Motor neuron (in vitro differentiated cells): ENCODE results near the gene VAV3. TPM values are rescaled to one million over a fixed set of nuclear protein-coding genes. Genes with fewer than 3 reads are reported as not detected.

Experiments
- ATAC-seq, 8 experiments: fragments of 200-7000 bp; cut with Tn5 transposase; replicated peaks in 6 of 8; 2 replicates each; pipeline ENCODE4 v1.8.0; 2021; ENCODE audit warnings: mild to moderate bottlenecking in 8 of 8, moderate library complexity in 8 of 8
- H3K27ac ChIP-seq, 2 donors: fragments of 250-450 bp; sonication (Bioruptor Pico); 2 replicates each; pipeline ENCODE4 v1.9.0; 2021; ENCODE audit warnings: antibody characterized with exemption in 2 of 2, mild to moderate bottlenecking in 2 of 2, moderate library complexity in 1 of 2
- H3K4me1 ChIP-seq, 2 donors: fragments of 250-450 bp; sonication (Bioruptor Pico); replicated peaks in 1 of 2; 2 replicates each; pipeline ENCODE4 v1.6.1; 2021; ENCODE audit warnings: antibody characterized with exemption in 2 of 2, mild to moderate bottlenecking in 2 of 2, moderate library complexity in 1 of 2
- H3K4me3 ChIP-seq, 5 donors: fragments of 250-450 bp; sonication (Bioruptor Pico); 2 replicates each; pipeline ENCODE4 v1.9.0; 2021; ENCODE audit warnings: antibody characterized with exemption in 5 of 5, mild to moderate bottlenecking in 5 of 5, moderate library complexity in 4 of 5
- WGBS, 10 experiments: fragments of 450-650 bp; shearing (Covaris generic); methylation state at CpG; one replicate each; pipeline ENCODE4 v1.0.0; 2022; 5-methylcytosine and 5-hydroxymethylcytosine counted together
- in situ Hi-C, 9 experiments: fragments of 400-800 bp; cut with MboI; loops; one replicate each; pipeline ENCODE4 v1.15.0; 2021; ENCODE audit warnings: low sequenced_read_pairs in 9 of 9, low pct_unique_long_range_greater_than_20kb in 2 of 9; ENCODE audit not compliant: unreplicated experiment in 9 of 9
- total RNA-seq, 8 experiments: library from RNA; unstranded; fragments of 300-600 nt; gene quantifications; 2 replicates each; pipeline versions ENCODE4 v1.2.3 to v1.2.4, GENCODE V29; 2022

The VAV3 gene
- total RNA-seq, 8 experiments from 2014 or later = 0.09 to 34.3 (median 10.3) TPM

DNA sequence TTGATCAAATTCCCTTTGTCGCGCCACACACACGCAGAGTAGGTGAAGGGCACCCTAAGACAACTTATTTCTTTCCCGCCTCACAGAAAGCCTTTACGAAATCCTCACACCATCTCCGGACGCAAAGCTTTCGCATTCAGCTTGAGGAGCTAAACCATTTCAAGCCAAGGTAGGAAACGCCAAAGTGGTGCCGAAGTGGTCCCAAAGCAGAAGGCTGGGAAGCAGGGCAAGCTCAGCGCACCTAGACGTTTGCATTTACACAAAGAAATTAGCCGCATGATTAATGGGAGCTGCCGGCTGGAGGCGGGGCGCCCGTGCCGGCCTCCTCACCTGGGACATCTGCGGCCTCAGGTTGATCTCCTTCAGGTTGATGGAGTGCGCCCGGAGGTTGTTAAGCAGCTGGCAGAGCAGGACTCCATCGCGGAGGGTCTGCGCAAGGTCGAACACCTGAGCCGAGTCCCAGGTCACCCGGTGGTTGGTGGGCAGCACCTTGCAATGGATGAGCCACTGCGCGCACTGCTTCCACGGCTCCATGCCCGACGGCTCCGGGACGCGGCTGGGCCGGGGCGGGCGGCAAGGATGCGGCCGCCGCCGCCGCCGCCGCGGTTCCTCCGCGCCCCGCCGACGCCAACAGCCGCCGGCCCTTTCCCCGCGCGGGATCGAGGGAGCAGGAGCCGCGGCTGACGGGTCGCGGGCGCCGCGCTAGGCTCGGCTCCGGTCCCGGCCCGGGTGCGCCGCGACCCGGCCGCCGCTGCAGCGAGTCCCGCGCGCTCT lies 457 bp downstream of the VAV3 start:
- in situ Hi-C loops = loop anchor here in 1 of 9 experiments (25.0 kb wide), 1 partner anchor 177 kb away; no protein-coding TSS in a partner anchor
- peak overlapping the region; percentile 46 to 83 (median 63) for H3K4me3 ChIP-seq
- peak overlapping the region; percentile 31 to 72 for H3K27ac ChIP-seq
- ATAC-seq = peak; percentile 27 to 53 (median 34)
- peaks cover 4 to 19% of the 10 kb centered on the region in 2 donors for H3K4me1 ChIP-seq
- 0 to 7% (median 1%) methylated on average over 1 to 37 of the region's 79 CpGs; no CpG with 5 or more reads in 3 of the 10 experiments for WGBS, 10 experiments

- peak overlapping the region; percentile 46 to 83 (median 63) for H3K4me3 ChIP-seq
- H3K27ac ChIP-seq = peak overlapping the region in 1 of 2 donors; percentile 72
- peaks cover 4 to 19% of the 10 kb centered on the region in 2 donors for H3K4me1 ChIP-seq
Observed at GRCh38 chr1:107963601-107964335, 1.2 kb downstream of the VAV3 start.

DNA sequence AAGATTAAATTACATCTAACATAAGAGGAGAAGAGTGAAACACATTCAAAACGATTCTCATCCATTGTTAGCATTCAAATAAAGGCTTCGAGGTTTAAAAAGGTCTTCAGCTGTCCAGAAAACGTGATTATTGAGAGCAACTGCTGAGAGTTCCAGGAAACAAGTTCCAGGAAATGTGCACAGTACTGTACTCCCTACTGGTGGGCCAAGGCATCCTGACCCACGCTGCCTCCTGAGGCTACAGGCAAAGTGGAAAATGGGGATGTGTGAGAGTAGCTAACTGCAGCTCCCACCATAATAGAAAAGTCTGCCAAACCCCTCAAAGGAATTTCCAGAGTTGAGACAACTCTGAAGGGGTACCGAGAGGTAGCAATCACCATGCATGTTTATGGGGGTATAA lies 2.0 kb downstream of the VAV3 start:
- ATAC-seq = no peak
- Histone ChIP-seq H3K4me3 (peak overlapping the region; percentile 46 to 83 (median 63)), H3K27ac (no peak overlapping the region), H3K4me1 (peaks cover 4 to 19% of the 10 kb centered on the region in 2 donors)
- in situ Hi-C loops = loop anchor here in 1 of 9 experiments (25.0 kb wide), 1 partner anchor 176 kb away; no protein-coding TSS in a partner anchor
- WGBS, 10 experiments = 37 to 83% (median 58%) methylated on average over 2 to 5 of the region's 5 CpGs; no CpG with 5 or more reads in 2 of the 10 experiments

More at GRCh38 chr1:107963601-107964335, 1.2 kb downstream of the VAV3 start:
- in situ Hi-C loops = loop anchor here in 1 of 9 experiments (25.0 kb wide), 1 partner anchor 176 kb away; no protein-coding TSS in a partner anchor
- ATAC-seq = peak in 6 of 8 experiments; percentile 1 to 25 (median 8)
- WGBS, 10 experiments = 0 to 31% (median 10%) methylated on average over 1 to 21 of the region's 21 CpGs

DNA sequence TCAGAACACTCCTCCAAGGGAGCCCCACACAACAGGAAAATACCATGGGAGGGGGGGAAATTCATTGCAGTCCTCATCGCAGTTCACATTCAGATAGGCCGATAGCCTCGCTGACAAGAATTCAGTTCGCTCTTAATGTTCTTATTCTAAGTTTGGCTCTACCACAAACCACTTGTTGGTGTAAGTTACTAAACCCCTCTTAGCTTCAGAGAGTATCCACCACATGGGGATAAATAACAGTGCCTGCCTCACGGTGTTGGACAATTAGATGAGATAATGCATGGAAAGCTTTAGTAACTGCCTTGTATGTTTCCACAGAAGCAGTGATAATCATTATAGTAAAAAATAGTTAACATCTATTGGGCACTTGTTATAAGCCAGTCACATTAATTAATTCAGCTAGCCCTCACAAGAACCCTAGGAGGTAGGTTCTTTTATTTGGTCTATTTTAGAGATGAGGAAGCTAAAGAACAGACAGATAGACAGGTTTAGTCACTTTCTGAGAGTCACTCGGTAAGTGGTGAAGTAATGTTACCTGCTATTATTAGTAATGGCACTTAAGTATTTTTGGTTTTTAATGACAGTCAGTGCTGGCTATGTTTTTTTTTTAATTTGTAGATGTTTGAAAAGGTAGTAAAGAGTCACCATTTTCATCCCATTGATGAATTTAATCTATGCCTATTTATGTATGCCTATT lies 10.1 kb downstream of the VAV3 start:
- no peak overlapping the region for H3K4me3 ChIP-seq
- no peak for ATAC-seq
- in situ Hi-C loops = loop anchor here in 1 of 9 experiments (25.0 kb wide), 1 partner anchor 168 kb away; no protein-coding TSS in a partner anchor
- H3K4me1 ChIP-seq = no peaks in the 10 kb centered on the region
- 81 to 100% (median 92%) methylated on average over 2 to 6 of the region's 6 CpGs; no CpG with 5 or more reads in 1 of the 10 experiments for WGBS, 10 experiments
- no peak overlapping the region for H3K27ac ChIP-seq

GRCh38 chr1:107954126-107954525 lies 10.9 kb downstream of the VAV3 start:
- Histone ChIP-seq H3K27ac (no peak overlapping the region), H3K4me3 (no peak overlapping the region), H3K4me1 (no peaks in the 10 kb centered on the region)
- no peak for ATAC-seq
- in situ Hi-C loops = loop anchor here in 1 of 9 experiments (25.0 kb wide), 1 partner anchor 167 kb away; no protein-coding TSS in a partner anchor

DNA sequence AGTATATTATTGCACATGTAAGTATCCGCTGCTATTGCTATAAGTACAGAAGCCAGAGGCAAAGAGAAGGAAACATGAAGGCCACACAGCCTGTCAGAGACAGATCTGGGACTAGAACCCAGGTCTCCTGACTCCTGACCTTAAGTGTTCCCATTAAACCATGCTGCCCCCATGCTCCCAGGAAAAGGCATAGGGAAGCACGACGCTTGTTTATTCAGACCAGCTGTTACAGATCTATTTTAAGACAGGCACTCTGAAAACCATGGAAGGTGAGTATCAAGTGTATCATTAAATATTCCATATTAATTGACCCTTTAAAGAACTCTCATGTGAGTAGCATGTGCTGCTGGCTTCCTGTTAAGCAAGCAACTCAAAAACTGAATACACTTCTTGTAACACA lies 11.4 kb downstream of the VAV3 start:
- ATAC-seq = no peak
- H3K27ac ChIP-seq = no peak overlapping the region
- WGBS, 10 experiments = 51 to 100% (median 86%) methylated on average over 1 to 3 of the region's 3 CpGs; no CpG with 5 or more reads in 2 of the 10 experiments
- H3K4me3 ChIP-seq = no peak overlapping the region
- in situ Hi-C loops = loop anchor here in 1 of 9 experiments (25.0 kb wide), 1 partner anchor 166 kb away; no protein-coding TSS in a partner anchor
- H3K4me1 ChIP-seq = no peaks in the 10 kb centered on the region

- no peak overlapping the region for H3K27ac ChIP-seq
- H3K4me1 ChIP-seq = no peaks in the 10 kb centered on the region
- in situ Hi-C loops = loop anchor here in 1 of 9 experiments (25.0 kb wide), 1 partner anchor 166 kb away; no protein-coding TSS in a partner anchor
- no peak overlapping the region for H3K4me3 ChIP-seq
- no peak for ATAC-seq
- WGBS, 10 experiments = 7 to 97% (median 83%) methylated on average over 2 of the region's 2 CpGs; no CpG with 5 or more reads in 3 of the 10 experiments
Observed at GRCh38 chr1:107952989-107953388, 12.0 kb downstream of the VAV3 start.

- Histone ChIP-seq H3K27ac (no peak overlapping the region), H3K4me3 (no peak overlapping the region), H3K4me1 (no peaks in the 10 kb centered on the region)
- 30 to 88% (median 72%) methylated on average over 1 to 3 of the region's 3 CpGs for WGBS, 10 experiments
- ATAC-seq = no peak
- in situ Hi-C loops = loop anchor here in 1 of 9 experiments (25.0 kb wide), 1 partner anchor 163 kb away; no protein-coding TSS in a partner anchor
Observed at GRCh38 chr1:107950464-107950863, 14.5 kb downstream of the VAV3 start.

GRCh38 chr1:107949467-107950253 lies 15.3 kb downstream of the VAV3 start:
- in situ Hi-C loops = loop anchor here in 1 of 9 experiments (25.0 kb wide), 1 partner anchor 162 kb away; no protein-coding TSS in a partner anchor
- 40 to 100% (median 58%) methylated on average over 1 to 3 of the region's 3 CpGs; no CpG with 5 or more reads in 2 of the 10 experiments for WGBS, 10 experiments
- Histone ChIP-seq H3K4me1 (no peaks in the 10 kb centered on the region), H3K27ac (no peak overlapping the region), H3K4me3 (no peak overlapping the region)
- ATAC-seq = no peak

DNA sequence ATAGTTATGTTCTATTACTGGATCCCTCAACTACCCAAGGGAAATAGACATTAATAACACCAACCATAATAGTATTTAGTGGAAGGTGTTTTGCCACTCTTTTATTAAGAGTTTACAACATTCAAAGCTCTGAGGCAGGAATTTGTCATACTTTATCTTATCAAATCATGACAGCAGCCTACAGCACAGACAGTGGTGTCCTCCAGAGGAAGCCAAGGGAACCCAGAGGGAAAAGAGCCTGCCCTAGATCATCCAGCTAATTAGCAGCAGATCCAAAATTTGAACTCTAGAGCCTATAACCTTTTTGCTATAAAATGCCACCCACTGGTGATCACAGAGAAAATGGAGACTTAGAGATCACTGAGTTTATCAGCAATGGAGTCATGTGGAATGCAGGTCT lies 18.2 kb downstream of the VAV3 start:
- H3K4me3 ChIP-seq = no peak overlapping the region
- in situ Hi-C loops = no loop called here
- no peak overlapping the region for H3K27ac ChIP-seq
- no peaks in the 10 kb centered on the region for H3K4me1 ChIP-seq
- no peak for ATAC-seq

DNA sequence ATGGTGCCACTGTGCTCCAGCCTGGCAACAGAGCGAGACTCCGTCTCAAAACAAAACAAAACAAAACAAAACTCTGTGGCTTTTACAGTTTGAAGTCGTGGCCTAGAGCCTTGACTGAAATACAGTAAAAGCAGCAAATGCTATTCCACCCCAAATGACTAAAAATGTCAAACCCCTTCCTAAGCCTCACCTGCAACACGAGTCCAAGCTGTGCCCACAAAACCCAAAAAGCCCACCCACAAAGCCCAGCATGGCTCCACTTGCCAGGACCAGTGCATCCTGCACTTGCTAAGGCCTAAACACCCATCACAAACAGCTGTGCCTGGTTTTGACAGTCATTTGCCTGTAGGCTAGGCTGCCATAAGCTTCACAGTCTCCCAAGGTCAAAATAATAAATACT lies 21.3 kb downstream of the VAV3 start:
- WGBS, 10 experiments = 40 to 100% (median 80%) methylated on average over 1 to 4 of the region's 4 CpGs; no CpG with 5 or more reads in 3 of the 10 experiments
- in situ Hi-C loops = no loop called here

DNA sequence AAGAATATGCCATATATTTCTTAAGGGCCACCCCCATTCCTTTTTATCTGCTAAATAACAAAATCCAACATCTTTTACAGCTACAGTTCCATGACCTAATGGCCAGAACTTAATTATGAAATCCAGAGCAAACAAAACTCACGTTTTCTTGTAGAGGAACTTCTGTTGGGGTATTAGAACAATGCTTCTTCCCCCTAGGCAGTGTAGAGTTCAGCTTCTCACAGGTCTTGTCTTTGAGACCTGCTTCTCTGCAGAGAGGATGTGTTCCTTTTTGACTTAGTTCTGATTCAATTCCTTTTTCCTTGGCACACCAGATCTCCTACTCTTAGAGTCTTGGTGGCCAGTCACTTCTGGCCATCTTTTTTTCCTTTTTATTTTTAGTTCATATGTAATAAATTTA lies 22.2 kb downstream of the VAV3 start:
- 13 to 100% (median 87%) methylated on average over 1 of the region's 1 CpG; no CpG with 5 or more reads in 3 of the 10 experiments for WGBS, 10 experiments
- ATAC-seq = no peak
- in situ Hi-C loops = no loop called here
- Histone ChIP-seq H3K4me1 (no peaks in the 10 kb centered on the region), H3K4me3 (no peak overlapping the region), H3K27ac (no peak overlapping the region)

More for the DNA sequence above, 21.3 kb downstream of the VAV3 start:
- Histone ChIP-seq H3K27ac (no peak overlapping the region), H3K4me1 (no peaks in the 10 kb centered on the region), H3K4me3 (no peak overlapping the region)
- ATAC-seq = no peak
